Fibroblast of lung (primary cell): Measurements from ENCODE around the gene LRMDA. TPM values are rescaled to one million over a fixed set of nuclear protein-coding genes. Genes with fewer than 3 reads are reported as not detected.

ENCODE experiments used
- DNase-seq, 2 donors: peaks; one replicate each; pipeline versions ENCODE4 v3.0.0 to v3.0.0-alpha.2; 2010; ENCODE audit warnings: low read depth in 2 of 2
- H2AFZ ChIP-seq: 2 replicates; pipeline ENCODE4 v1.5.1; 2012; ENCODE audit warnings: low read length, control low read depth, inconsistent platforms
- H3K27ac ChIP-seq: 2 replicates; pipeline ENCODE4 v1.5.1; 2011; ENCODE audit warnings: low read length, control low read depth; ENCODE audit not compliant: insufficient read depth
- H3K27me3 ChIP-seq: 2 replicates; pipeline ENCODE4 v1.5.1; 2011; ENCODE audit warnings: mild to moderate bottlenecking, low read length; ENCODE audit not compliant: control insufficient read depth, insufficient read depth
- H3K36me3 ChIP-seq: 2 replicates; pipeline ENCODE4 v1.5.1; 2011; ENCODE audit warnings: low read length; ENCODE audit not compliant: control insufficient read depth, insufficient read depth
- H3K4me1 ChIP-seq: 2 replicates; pipeline ENCODE4 v1.5.1; 2011; ENCODE audit warnings: low read length; ENCODE audit not compliant: control insufficient read depth, insufficient read depth; ENCODE audit errors: extremely low read depth
- H3K4me2 ChIP-seq: 2 replicates; pipeline ENCODE4 v1.5.1; 2011; ENCODE audit warnings: low read length, control low read depth; ENCODE audit not compliant: insufficient read depth; ENCODE audit errors: extremely low read depth
- H3K4me3 ChIP-seq, 4 experiments: fragments of 200-600 bp in 1 of 4; sonication (generic) in 1 of 4; replicated peaks in 1 of 4; 2 replicates each; pipeline ENCODE4 v1.5.1; 2011 to 2016; ENCODE audit warnings: low read length in 4 of 4, low read depth in 3 of 4, mild to moderate bottlenecking in 3 of 4, control low read depth in 2 of 4, inconsistent platforms in 1 of 4, mixed read lengths in 1 of 4; ENCODE audit not compliant: insufficient read depth in 1 of 4; ENCODE audit errors: control extremely low read depth in 1 of 4
- H3K79me2 ChIP-seq: 2 replicates; pipeline ENCODE4 v1.5.1; 2012; ENCODE audit warnings: mild to moderate bottlenecking, low read length, inconsistent platforms; ENCODE audit not compliant: control insufficient read depth, insufficient read depth
- H3K9ac ChIP-seq: 2 replicates; pipeline ENCODE4 v1.5.1; 2011; ENCODE audit warnings: mild to moderate bottlenecking, low read length, control low read depth; ENCODE audit not compliant: insufficient read depth
- H3K9me3 ChIP-seq: 2 replicates; pipeline ENCODE4 v1.5.1; 2012; ENCODE audit warnings: low read depth, low read length; ENCODE audit not compliant: control insufficient read depth, insufficient read depth
- H4K20me1 ChIP-seq: 2 replicates; pipeline ENCODE4 v1.5.1; 2011; ENCODE audit warnings: low read length; ENCODE audit not compliant: control insufficient read depth, insufficient read depth; ENCODE audit errors: extremely low read depth
- CTCF ChIP-seq, 2 donors: IDR thresholded peaks in 1 of 2; conservative IDR thresholded peaks in 1 of 2; 1 replicate in 1 of 2; 2 replicates in 1 of 2; pipeline ENCODE4 v1.5.1; 2011 to 2012; ENCODE audit warnings: low read length in 2 of 2, control low read depth in 1 of 2, inconsistent platforms in 1 of 2, low read depth in 1 of 2, mild to moderate bottlenecking in 1 of 2
- EZH2 ChIP-seq: IDR thresholded peaks from 2 replicates; pipeline ENCODE4 v1.5.1; 2012; ENCODE audit warnings: low read length, control low read depth, mild to moderate bottlenecking; ENCODE audit errors: missing control alignments
- polyA plus RNA-seq, 2 donors: library from polyadenylated mRNA; depleted of rRNA in 1 of 2; stranded (reverse) in 1 of 2; unstranded in 1 of 2; fragments of >200 nt; gene quantifications; 2 replicates each; pipeline ENCODE4 v1.2.1, GENCODE V29; 2011 to 2012; ENCODE audit warnings: missing spikeins in 1 of 2
- total RNA-seq: library from RNA; depleted of rRNA; stranded (reverse); fragments of >200 nt; gene quantifications from 2 replicates; pipeline ENCODE4 v1.2.1, GENCODE V29; 2014

The LRMDA gene
- total and polyA plus RNA-seq, 2 donors (not counting 1 experiment from before 2014, with no cell fraction given), result 1.7 to 2.0 TPM

GRCh38 chr10:76557366-76557765 lies 1125.9 kb downstream of the LRMDA start:
- Histone ChIP-seq H4K20me1 (no peaks in the 10 kb centered on the region), H3K36me3 (no peaks in the 10 kb centered on the region), H2AFZ (no peak overlapping the region), H3K9ac (no peak overlapping the region), H3K79me2 (no peaks in the 10 kb centered on the region), H3K4me3 (no peak overlapping the region), H3K27ac (no peak overlapping the region), H3K27me3 (no peaks in the 10 kb centered on the region), H3K9me3 (no peaks in the 10 kb centered on the region), H3K4me2 (no peak overlapping the region), H3K4me1 (peaks cover 23% of the 10 kb centered on the region)
- TF ChIP-seq CTCF (conservative IDR thresholded peaks at IDR 0.05 in 1 of 2, IDR thresholded peaks at IDR 0.05 in 1 of 2; ENCODE audit: low read depth in 1 of 2, low read length in 2 of 2), result no peak
- TF ChIP-seq EZH2, result no peak
- no peak for DNase-seq

GRCh38 chr10:76558586-76558985 lies 1127.2 kb downstream of the LRMDA start:
- Histone ChIP-seq H3K36me3 (no peaks in the 10 kb centered on the region), H3K27ac (no peak overlapping the region), H2AFZ (no peak overlapping the region), H3K4me1 (peaks cover 23% of the 10 kb centered on the region), H3K79me2 (no peaks in the 10 kb centered on the region), H4K20me1 (no peaks in the 10 kb centered on the region), H3K9me3 (no peaks in the 10 kb centered on the region), H3K4me2 (peak overlapping the region; percentile 25), H3K9ac (no peak overlapping the region), H3K4me3 (no peak overlapping the region), H3K27me3 (no peaks in the 10 kb centered on the region)
- DNase-seq, result peak; percentile 95 to 97
- no peak for TF ChIP-seq EZH2
- TF ChIP-seq CTCF (conservative IDR thresholded peaks at IDR 0.05 in 1 of 2, IDR thresholded peaks at IDR 0.05 in 1 of 2; ENCODE audit: low read depth in 1 of 2, low read length in 2 of 2), result no peak

- Histone ChIP-seq H3K36me3 (no peaks in the 10 kb centered on the region), H3K9me3 (no peaks in the 10 kb centered on the region), H2AFZ (no peak overlapping the region), H3K9ac (no peak overlapping the region), H3K4me1 (peaks cover 23% of the 10 kb centered on the region), H3K4me2 (peak overlapping the region; percentile 25), H3K79me2 (no peaks in the 10 kb centered on the region), H3K4me3 (no peak overlapping the region), H3K27me3 (no peaks in the 10 kb centered on the region), H3K27ac (peak overlapping the region; percentile 13), H4K20me1 (no peaks in the 10 kb centered on the region)
- peak; percentile 92 to 93 for DNase-seq
- TF ChIP-seq EZH2 (no peak), CTCF (conservative IDR thresholded peaks at IDR 0.05 in 1 of 2, IDR thresholded peaks at IDR 0.05 in 1 of 2; ENCODE audit: low read depth in 1 of 2, low read length in 2 of 2) (no peak)
Observed at GRCh38 chr10:76558996-76559891, 1127.8 kb downstream of the LRMDA start.
